Mucosa of descending colon (tissue), 3 donors: ENCODE measurements around the gene SAP30BP. TPM values are rescaled to one million over a fixed set of nuclear protein-coding genes. Genes with fewer than 3 reads are reported as not detected.

ENCODE experiments used
- ATAC-seq: fragments of 200-7000 bp; cut with Tn5 transposase; one replicate; pipeline ENCODE4 v1.9.1; 2020; ENCODE audit warnings: mild to moderate bottlenecking, moderate library complexity
- DNase-seq, 3 donors: peaks; one replicate each; pipeline ENCODE4 v3.0.0-alpha.2; 2020
- H3K36me3 ChIP-seq: fragments of 200-600 bp; one replicate; pipeline ENCODE4 v1.8.0; 2021; ENCODE audit warnings: low read depth, mild to moderate bottlenecking
- H3K4me1 ChIP-seq: fragments of 200-600 bp; one replicate; pipeline ENCODE4 v1.8.0; 2021; ENCODE audit warnings: low read depth, mild to moderate bottlenecking
- H3K4me3 ChIP-seq: fragments of 200-600 bp; one replicate; pipeline ENCODE4 v1.8.0; 2021; ENCODE audit warnings: mild to moderate bottlenecking
- H3K9me3 ChIP-seq: fragments of 200-600 bp; one replicate; pipeline ENCODE4 v1.8.0; 2021; ENCODE audit warnings: mild to moderate bottlenecking
- intact Hi-C, 2 donors: fragments of 100-400 bp; cut with DNase I in 1 of 2; cut with micrococcal nuclease in 1 of 2; formaldehyde crosslinking; loops; one replicate each; pipeline versions ENCODE4 v1.11.0 to v1.11.1; 2022; cut with DNase I, micrococcal nuclease
- total RNA-seq, 3 donors: library from RNA; stranded (reverse); fragmentation: NEBNext Ultra II Directional in 2 of 3; extraction: Animal tissue kit (Norgen Biotek cat#: 25700) in 2 of 3; gene quantifications; one replicate each; pipeline versions ENCODE4 v1.2.1 to v1.2.4, GENCODE V29; 2021 to 2023
- TF ChIP-seq, protein P1 (sequence below): fragments of 200-600 bp; IDR thresholded peaks from one replicate; pipeline ENCODE4 v1.8.0; 2022; ENCODE audit warnings: antibody characterized with exemption, mild to moderate bottlenecking
- donor health status: DM: no; HTN: no; CAD: no; lungs with moderate emphysema.
- donor health status: DM: no; HTN: no; CAD: no.
- donor health status: DM: no; HTN: yes; CAD: no.

The SAP30BP gene
- total RNA-seq, 3 donors from 2014 or later: 76.5 to 83.8 (median 76.9) TPM

DNA sequence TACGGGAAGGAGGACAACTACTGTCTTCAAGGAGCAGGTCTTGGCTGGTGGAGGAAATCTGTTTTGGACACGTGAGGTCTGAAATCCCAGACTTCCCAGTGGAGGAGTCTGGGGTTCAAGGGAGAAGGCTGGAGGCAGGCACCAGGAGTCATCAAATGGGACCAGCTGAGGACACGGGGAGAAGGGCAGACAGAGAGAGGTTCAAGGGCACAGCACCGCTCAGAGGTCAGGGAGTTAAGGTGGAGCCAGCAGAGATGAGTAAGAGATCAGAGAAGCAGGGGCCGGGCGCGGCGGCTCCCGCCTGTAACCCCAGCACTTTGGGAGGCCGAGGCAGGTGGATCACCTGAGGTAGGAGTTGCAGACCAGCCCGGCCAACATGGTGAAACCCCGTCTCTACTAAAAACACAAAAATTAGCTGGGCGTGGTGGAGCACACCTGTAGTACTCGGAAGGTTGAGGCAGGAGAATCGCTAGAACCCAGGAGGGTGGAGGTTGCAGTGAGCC, 44.3 kb upstream of the SAP30BP start:
- Histone ChIP-seq H3K9me3 (no peaks in the 10 kb centered on the region), H3K4me3 (no peak overlapping the region), H3K4me1 (peaks cover 3% of the 10 kb centered on the region), H3K36me3 (no peaks in the 10 kb centered on the region)
- DNase-seq (no peak), ATAC-seq (no peak)
- intact Hi-C loops: no loop called here
- TF ChIP-seq, protein P1, sequence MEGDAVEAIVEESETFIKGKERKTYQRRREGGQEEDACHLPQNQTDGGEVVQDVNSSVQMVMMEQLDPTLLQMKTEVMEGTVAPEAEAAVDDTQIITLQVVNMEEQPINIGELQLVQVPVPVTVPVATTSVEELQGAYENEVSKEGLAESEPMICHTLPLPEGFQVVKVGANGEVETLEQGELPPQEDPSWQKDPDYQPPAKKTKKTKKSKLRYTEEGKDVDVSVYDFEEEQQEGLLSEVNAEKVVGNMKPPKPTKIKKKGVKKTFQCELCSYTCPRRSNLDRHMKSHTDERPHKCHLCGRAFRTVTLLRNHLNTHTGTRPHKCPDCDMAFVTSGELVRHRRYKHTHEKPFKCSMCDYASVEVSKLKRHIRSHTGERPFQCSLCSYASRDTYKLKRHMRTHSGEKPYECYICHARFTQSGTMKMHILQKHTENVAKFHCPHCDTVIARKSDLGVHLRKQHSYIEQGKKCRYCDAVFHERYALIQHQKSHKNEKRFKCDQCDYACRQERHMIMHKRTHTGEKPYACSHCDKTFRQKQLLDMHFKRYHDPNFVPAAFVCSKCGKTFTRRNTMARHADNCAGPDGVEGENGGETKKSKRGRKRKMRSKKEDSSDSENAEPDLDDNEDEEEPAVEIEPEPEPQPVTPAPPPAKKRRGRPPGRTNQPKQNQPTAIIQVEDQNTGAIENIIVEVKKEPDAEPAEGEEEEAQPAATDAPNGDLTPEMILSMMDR: no peak

DNA sequence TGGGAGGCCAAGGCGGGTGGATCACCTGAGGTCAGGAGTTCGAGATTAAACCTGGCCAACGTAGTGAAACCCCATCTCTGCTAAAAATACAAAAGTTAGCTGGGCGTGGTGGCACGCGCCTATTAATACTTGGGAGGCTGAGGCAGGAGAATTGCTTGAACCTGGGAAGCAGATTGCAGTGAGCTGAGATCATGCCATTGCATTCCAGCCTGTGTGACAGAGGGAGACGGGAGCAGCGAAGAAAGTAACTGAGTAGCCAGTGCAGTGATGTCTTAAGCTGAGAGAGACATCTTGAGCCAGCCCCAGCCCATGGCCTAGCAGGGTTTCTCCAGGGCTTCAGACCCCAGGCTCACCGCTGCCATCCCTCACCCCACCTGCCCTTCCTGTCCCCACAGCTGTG, 43.8 kb upstream of the SAP30BP start:
- Histone ChIP-seq H3K9me3 (no peaks in the 10 kb centered on the region), H3K36me3 (no peaks in the 10 kb centered on the region), H3K4me1 (no peaks in the 10 kb centered on the region), H3K4me3 (no peak overlapping the region)
- intact Hi-C loops: no loop called here
- ATAC-seq (no peak), DNase-seq (no peak)
- TF ChIP-seq, protein P1: no peak

DNA sequence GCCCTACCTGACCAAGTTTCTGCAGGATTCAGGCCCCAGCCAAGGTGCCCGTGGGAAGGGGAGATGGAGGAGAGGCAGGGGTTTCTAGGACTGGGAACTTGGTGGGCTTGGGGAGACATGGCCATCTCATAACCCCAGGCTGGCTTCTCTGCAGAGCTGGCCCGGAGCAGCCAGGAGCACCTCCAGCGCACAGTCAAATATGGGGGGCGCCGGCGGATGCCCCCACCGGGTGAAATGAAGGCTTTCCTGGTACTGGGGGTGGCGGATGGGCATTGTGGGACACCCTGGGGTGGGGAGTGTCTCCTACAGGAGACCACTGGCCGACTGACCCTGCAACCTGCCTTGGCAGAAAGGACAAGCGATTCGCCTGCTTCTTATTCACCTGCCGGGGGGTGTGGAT, 43.1 kb upstream of the SAP30BP start:
- ATAC-seq (no peak), DNase-seq (no peak)
- intact Hi-C loops: no loop called here
- no peaks in the 10 kb centered on the region for H3K9me3 ChIP-seq
- H3K4me3 ChIP-seq: no peak overlapping the region
- H3K36me3 ChIP-seq: no peaks in the 10 kb centered on the region
- TF ChIP-seq, protein P1: no peak
- no peaks in the 10 kb centered on the region for H3K4me1 ChIP-seq

DNA sequence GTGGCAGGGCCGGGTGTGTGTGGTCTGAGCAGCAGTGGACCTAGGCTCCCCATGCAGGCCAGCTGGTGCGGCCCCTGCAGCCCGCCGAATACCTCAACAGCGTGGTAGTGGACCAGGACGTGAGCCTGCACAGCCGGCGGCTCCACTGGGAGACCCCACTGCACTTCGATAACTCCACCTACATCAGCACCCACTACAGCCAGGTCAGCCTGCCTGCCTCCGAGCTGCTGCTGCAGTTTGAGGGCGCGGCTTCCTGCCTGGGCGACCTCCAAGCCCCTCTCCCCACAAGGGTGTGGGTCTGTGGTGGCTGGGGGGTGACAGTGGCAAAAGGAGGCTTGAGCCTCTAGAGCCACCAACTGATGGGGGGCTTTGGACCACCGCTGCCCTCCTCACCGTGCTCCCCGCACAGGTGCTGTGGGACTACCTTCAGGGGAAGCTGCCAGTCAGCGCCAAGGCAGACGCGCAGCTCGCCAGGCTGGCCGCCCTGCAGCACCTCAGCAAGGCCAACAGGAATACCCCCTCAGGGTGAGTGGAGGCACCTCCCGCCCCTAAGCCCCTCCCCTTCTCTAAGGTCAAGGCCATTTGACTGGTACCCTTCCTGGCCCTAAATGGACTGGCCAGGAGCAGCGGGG, 42.3 kb upstream of the SAP30BP start:
- no peak overlapping the region for H3K4me3 ChIP-seq
- H3K36me3 ChIP-seq: no peaks in the 10 kb centered on the region
- intact Hi-C loops: no loop called here
- TF ChIP-seq, protein P1: no peak
- no peaks in the 10 kb centered on the region for H3K9me3 ChIP-seq
- DNase-seq (no peak), ATAC-seq (no peak)
- H3K4me1 ChIP-seq: no peaks in the 10 kb centered on the region

DNA sequence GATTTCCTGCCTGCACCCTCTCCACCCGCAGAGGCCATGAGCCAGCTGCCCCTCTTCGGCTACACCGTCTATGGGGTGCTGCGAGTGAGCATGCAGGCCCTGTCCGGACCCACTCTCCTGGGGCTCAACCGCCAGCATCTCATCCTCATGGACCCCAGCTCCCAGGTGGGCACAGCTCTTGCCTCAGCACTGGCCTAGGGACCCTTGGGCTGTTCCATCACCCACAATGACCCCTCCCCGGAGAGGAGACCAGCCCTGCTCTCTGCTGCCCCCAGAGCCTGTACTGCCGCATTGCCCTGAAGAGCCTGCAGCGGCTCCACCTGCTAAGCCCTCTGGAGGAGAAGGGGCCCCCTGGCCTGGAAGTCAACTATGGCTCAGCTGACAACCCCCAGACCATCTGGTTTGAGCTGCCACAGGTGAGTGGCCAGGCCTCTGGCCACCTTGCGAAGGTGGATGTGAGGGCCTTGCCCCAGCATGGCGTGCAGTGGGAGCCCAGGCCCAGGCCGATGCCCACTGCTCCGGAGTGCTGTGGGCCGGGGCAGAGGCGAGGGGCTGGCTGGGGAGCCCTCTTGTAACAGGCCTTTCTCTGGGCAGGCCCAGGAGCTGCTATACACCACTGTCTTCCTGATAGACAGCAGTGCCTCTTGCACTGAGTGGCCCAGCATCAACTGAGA, 41.2 kb upstream of the SAP30BP start:
- TF ChIP-seq, protein P1: peak; percentile 24
- Histone ChIP-seq H3K36me3 (no peaks in the 10 kb centered on the region), H3K9me3 (no peaks in the 10 kb centered on the region), H3K4me1 (no peaks in the 10 kb centered on the region), H3K4me3 (no peak overlapping the region)
- DNase-seq (no peak), ATAC-seq (peak; percentile 38)
- intact Hi-C loops: no loop called here
